ENCODE data around the gene TRIM3. TPM values are rescaled to one million over a fixed set of nuclear protein-coding genes. Genes with fewer than 3 reads are reported as not detected.

The TRIM3 gene
- total RNA-seq, 1 donor from 2014 or later, result 128 TPM

DNA sequence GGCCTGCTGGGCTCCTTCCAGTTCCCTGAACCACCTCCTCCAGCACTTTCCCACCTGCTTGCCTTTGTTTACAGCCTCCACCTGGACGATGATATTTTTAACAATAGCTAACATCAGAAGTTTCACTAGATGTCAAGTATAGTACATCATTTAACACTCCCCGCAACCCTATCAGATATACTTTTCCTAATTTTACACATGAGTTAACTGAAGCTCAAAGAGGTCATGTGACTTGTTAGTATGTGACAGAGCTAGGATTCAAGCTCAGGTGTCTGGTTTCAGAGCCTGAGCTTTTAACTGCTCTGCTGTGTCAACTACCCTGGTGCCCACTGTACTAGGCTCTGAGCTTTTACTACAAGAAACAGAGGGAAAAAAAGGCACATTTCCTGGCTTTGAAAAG is 18.7 kb downstream of the TRIM3 start:
- Mint-ChIP-seq H3K27me3 (ENCODE audit: unreplicated experiment) (peaks cover 5% of the 10 kb centered on the region), H3K4me3 (ENCODE audit: unreplicated experiment) (no peak overlapping the region), H3K9me3 (ENCODE audit: unreplicated experiment) (no peaks in the 10 kb centered on the region), H3K36me3 (ENCODE audit: unreplicated experiment) (no peaks in the 10 kb centered on the region), H3K4me1 (ENCODE audit: low read depth, unreplicated experiment) (no peaks in the 10 kb centered on the region), H3K27ac (ENCODE audit: unreplicated experiment) (no peak overlapping the region)
- no peak for DNase-seq
- TF ChIP-seq, protein P1, sequence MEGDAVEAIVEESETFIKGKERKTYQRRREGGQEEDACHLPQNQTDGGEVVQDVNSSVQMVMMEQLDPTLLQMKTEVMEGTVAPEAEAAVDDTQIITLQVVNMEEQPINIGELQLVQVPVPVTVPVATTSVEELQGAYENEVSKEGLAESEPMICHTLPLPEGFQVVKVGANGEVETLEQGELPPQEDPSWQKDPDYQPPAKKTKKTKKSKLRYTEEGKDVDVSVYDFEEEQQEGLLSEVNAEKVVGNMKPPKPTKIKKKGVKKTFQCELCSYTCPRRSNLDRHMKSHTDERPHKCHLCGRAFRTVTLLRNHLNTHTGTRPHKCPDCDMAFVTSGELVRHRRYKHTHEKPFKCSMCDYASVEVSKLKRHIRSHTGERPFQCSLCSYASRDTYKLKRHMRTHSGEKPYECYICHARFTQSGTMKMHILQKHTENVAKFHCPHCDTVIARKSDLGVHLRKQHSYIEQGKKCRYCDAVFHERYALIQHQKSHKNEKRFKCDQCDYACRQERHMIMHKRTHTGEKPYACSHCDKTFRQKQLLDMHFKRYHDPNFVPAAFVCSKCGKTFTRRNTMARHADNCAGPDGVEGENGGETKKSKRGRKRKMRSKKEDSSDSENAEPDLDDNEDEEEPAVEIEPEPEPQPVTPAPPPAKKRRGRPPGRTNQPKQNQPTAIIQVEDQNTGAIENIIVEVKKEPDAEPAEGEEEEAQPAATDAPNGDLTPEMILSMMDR (IDR thresholded peaks at IDR 0.05; ENCODE audit: partially characterized antibody, unreplicated experiment), result no peak

- Mint-ChIP-seq H3K9me3 (ENCODE audit: unreplicated experiment) (no peaks in the 10 kb centered on the region), H3K36me3 (ENCODE audit: unreplicated experiment) (no peaks in the 10 kb centered on the region), H3K4me3 (ENCODE audit: unreplicated experiment) (no peak overlapping the region), H3K27ac (ENCODE audit: unreplicated experiment) (no peak overlapping the region), H3K27me3 (ENCODE audit: unreplicated experiment) (peaks cover 3% of the 10 kb centered on the region), H3K4me1 (ENCODE audit: low read depth, unreplicated experiment) (no peaks in the 10 kb centered on the region)
- TF ChIP-seq, protein P1 (IDR thresholded peaks at IDR 0.05; ENCODE audit: partially characterized antibody, unreplicated experiment), result no peak
- DNase-seq, result no peak
Measured at GRCh38 chr11:6453152-6453551, 20.6 kb downstream of the TRIM3 start.

DNA sequence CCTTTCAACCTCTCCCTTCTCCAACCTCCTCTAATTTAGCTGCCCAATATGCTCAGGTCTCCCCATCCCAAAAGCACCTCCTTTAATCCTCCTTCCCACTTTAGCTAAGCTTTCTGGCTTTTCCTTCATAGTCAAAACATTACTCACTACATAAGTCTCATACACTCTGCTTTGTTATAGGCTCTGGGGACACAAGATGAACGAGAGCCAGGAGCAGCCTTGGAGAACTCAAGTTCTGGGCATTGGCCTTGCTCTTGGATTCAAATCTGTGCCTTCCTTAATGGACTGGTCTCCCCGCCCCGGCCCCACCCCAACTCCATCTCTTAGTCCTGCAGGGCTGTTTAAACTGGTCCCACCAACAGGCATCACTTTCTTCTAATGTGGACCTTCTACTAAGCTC is 21.5 kb downstream of the TRIM3 start:
- no peaks in the 10 kb centered on the region for H3K9me3 Mint-ChIP-seq (ENCODE audit: unreplicated experiment)
- H3K4me1 Mint-ChIP-seq (ENCODE audit: low read depth, unreplicated experiment), result no peaks in the 10 kb centered on the region
- TF ChIP-seq, protein P1 (IDR thresholded peaks at IDR 0.05; ENCODE audit: partially characterized antibody, unreplicated experiment), result no peak
- no peaks in the 10 kb centered on the region for H3K36me3 Mint-ChIP-seq (ENCODE audit: unreplicated experiment)
- DNase-seq, result no peak
- peaks cover 3% of the 10 kb centered on the region for H3K27me3 Mint-ChIP-seq (ENCODE audit: unreplicated experiment)
- H3K4me3 Mint-ChIP-seq (ENCODE audit: unreplicated experiment), result no peak overlapping the region
- no peak overlapping the region for H3K27ac Mint-ChIP-seq (ENCODE audit: unreplicated experiment)

GRCh38 chr11:6448574-6448973 is 25.2 kb downstream of the TRIM3 start:
- H3K4me3 Mint-ChIP-seq (ENCODE audit: unreplicated experiment), result no peak overlapping the region
- no peaks in the 10 kb centered on the region for H3K36me3 Mint-ChIP-seq (ENCODE audit: unreplicated experiment)
- TF ChIP-seq, protein P1 (IDR thresholded peaks at IDR 0.05; ENCODE audit: partially characterized antibody, unreplicated experiment), result no peak
- no peaks in the 10 kb centered on the region for H3K27me3 Mint-ChIP-seq (ENCODE audit: unreplicated experiment)
- H3K4me1 Mint-ChIP-seq (ENCODE audit: low read depth, unreplicated experiment), result no peaks in the 10 kb centered on the region
- DNase-seq, result no peak
- H3K27ac Mint-ChIP-seq (ENCODE audit: unreplicated experiment), result no peak overlapping the region
- no peaks in the 10 kb centered on the region for H3K9me3 Mint-ChIP-seq (ENCODE audit: unreplicated experiment)

GRCh38 chr11:6443269-6444003 is 30.3 kb downstream of the TRIM3 start:
- no peaks in the 10 kb centered on the region for H3K27me3 Mint-ChIP-seq (ENCODE audit: unreplicated experiment)

More at GRCh38 chr11:6443269-6444003, 30.3 kb downstream of the TRIM3 start:
- no peaks in the 10 kb centered on the region for H3K36me3 Mint-ChIP-seq (ENCODE audit: unreplicated experiment)
- no peak overlapping the region for H3K27ac Mint-ChIP-seq (ENCODE audit: unreplicated experiment)
- TF ChIP-seq, protein P1 (IDR thresholded peaks at IDR 0.05; ENCODE audit: partially characterized antibody, unreplicated experiment), result peak; percentile 83
- H3K4me3 Mint-ChIP-seq (ENCODE audit: unreplicated experiment), result no peak overlapping the region
- no peaks in the 10 kb centered on the region for H3K9me3 Mint-ChIP-seq (ENCODE audit: unreplicated experiment)
- DNase-seq, result peak; percentile 63
- H3K4me1 Mint-ChIP-seq (ENCODE audit: low read depth, unreplicated experiment), result no peaks in the 10 kb centered on the region
